C4-2B (cell line): ENCODE results near the gene ABCA8.

ENCODE experiments used
- ZFX ChIP-seq: fragments of 450-650 bp; IDR thresholded peaks from 2 replicates; pipeline ENCODE4 v1.6.1; 2017
- TF ChIP-seq, protein P1 (sequence below): fragments of 450-650 bp; conservative IDR thresholded peaks from 2 replicates; pipeline ENCODE4 v1.5.1; 2017; ENCODE audit warnings: mild to moderate bottlenecking

DNA sequence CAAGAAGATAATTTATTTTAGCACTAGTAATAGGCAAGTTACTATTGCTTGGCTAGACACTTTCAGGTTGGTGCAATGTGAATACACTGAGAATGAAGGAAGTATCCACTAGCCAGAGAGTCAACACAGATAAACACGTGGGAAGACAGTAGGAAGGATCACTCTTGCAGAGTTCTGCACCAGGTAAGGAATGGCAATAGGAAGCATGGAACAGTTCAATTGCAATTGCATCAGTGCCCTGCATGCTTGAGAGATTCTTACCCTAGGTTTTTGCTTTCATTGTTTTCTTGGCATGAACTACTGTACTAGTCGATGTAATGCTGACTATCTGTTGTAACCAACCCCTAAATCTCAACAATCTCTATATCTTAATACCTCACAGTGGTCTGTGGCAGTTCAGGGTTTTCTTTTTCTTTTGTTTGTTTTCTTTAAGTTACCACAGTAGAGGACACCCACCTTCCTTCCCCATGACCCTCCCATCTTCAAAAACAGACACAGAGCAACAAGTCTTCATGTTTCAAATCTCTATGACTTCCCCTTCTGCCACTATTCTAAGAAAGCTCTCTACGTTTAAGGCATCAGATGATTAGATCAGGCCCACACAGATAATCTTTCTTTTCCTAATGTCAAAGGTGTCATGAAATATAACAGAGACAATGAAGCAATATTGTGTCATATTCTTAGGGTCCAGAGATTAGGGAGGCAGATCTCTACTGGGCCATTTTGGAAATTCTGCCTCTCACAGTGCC lies 18.1 kb upstream of the ABCA8 start:
- TF ChIP-seq, protein P1, sequence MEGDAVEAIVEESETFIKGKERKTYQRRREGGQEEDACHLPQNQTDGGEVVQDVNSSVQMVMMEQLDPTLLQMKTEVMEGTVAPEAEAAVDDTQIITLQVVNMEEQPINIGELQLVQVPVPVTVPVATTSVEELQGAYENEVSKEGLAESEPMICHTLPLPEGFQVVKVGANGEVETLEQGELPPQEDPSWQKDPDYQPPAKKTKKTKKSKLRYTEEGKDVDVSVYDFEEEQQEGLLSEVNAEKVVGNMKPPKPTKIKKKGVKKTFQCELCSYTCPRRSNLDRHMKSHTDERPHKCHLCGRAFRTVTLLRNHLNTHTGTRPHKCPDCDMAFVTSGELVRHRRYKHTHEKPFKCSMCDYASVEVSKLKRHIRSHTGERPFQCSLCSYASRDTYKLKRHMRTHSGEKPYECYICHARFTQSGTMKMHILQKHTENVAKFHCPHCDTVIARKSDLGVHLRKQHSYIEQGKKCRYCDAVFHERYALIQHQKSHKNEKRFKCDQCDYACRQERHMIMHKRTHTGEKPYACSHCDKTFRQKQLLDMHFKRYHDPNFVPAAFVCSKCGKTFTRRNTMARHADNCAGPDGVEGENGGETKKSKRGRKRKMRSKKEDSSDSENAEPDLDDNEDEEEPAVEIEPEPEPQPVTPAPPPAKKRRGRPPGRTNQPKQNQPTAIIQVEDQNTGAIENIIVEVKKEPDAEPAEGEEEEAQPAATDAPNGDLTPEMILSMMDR = no peak
- TF ChIP-seq ZFX = no peak
